ENCODE data around the gene POLDIP2.

- TF ChIP-seq ZNF274 (IDR thresholded peaks at IDR 0.05; ENCODE audit: low read depth, low read length) = no peak
- TF ChIP-seq YY1 (IDR thresholded peaks at IDR 0.05; ENCODE audit: insufficient read depth, insufficient read length) = no peak
Observed at GRCh38 chr17:28370744-28371103, 13.4 kb upstream of the POLDIP2 start.

All from NT2/D1 (cell line).